ENCODE measurements around the gene VKORC1. TPM values are rescaled to one million over a fixed set of nuclear protein-coding genes. Genes with fewer than 3 reads are reported as not detected.

VKORC1 gene
- total RNA-seq, 3 donors from 2014 or later, result 62.8 to 63.8 (median 63.5) TPM

DNA sequence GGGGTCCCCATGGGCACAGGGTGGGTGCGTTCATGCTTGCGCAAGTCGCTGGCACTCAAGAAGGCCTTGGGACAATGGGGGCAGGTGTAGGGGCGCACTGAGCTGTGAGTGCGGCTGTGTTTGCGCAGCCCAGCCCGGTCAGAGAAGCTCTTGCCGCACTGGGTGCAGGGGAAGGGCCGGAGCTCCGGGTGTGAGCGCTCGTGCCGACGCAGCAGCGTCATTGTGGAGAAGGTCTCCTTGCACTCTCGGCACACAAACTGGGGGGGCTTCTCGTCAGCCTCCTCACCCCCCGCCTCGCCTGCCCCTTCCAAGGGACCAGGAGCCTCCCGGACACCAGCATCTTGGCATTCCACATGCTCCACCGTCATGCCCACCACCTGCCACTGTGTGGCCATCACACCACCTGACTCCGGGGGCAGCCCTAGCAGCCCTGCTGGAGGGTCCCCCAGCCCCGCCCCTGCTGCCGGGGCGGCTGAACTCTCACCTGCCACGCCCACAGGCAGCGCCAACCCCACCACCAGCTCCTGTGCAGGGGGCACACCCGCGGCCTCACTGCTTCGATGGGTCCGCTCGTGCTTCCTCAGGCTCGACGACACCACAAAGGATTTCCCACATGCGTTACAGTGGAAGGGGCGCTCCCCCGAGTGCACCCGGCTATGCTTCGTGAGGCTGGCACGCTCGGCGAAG is 33.3 kb downstream of the VKORC1 start:
- H3K4me1 Mint-ChIP-seq (ENCODE audit: low read depth), result peaks cover 31% of the 10 kb centered on the region
- ATAC-seq (no peak), DNase-seq (no peak)
- H3K9me3 Mint-ChIP-seq, result no peaks in the 10 kb centered on the region
- H3K36me3 Mint-ChIP-seq (ENCODE audit: insufficient read depth), result peaks cover 16% of the 10 kb centered on the region
- H3K4me3 Mint-ChIP-seq, result no peak overlapping the region
- H3K27me3 Mint-ChIP-seq (ENCODE audit: low read depth), result no peaks in the 10 kb centered on the region

- no peaks in the 10 kb centered on the region for H3K9me3 Mint-ChIP-seq
- DNase-seq (no peak), ATAC-seq (no peak)
- no peaks in the 10 kb centered on the region for H3K4me1 Mint-ChIP-seq (ENCODE audit: low read depth)
- H3K36me3 Mint-ChIP-seq (ENCODE audit: insufficient read depth), result peaks cover 9% of the 10 kb centered on the region
- H3K27me3 Mint-ChIP-seq (ENCODE audit: low read depth), result no peaks in the 10 kb centered on the region
- no peak overlapping the region for H3K4me3 Mint-ChIP-seq
Observed at GRCh38 chr16:31055613-31056012, 39.0 kb downstream of the VKORC1 start.

GRCh38 chr16:31052114-31052513 is 42.5 kb downstream of the VKORC1 start:
- H3K4me1 Mint-ChIP-seq (ENCODE audit: low read depth), result no peaks in the 10 kb centered on the region
- no peak for DNase-seq

GRCh38 chr16:31050280-31051030 is 44.1 kb downstream of the VKORC1 start:
- no peak for DNase-seq
- H3K4me1 Mint-ChIP-seq (ENCODE audit: low read depth), result no peaks in the 10 kb centered on the region
- no peaks in the 10 kb centered on the region for H3K27me3 Mint-ChIP-seq (ENCODE audit: low read depth)
- no peak for ATAC-seq
- no peak overlapping the region for H3K4me3 Mint-ChIP-seq
- no peaks in the 10 kb centered on the region for H3K36me3 Mint-ChIP-seq (ENCODE audit: insufficient read depth)
- no peaks in the 10 kb centered on the region for H3K9me3 Mint-ChIP-seq

More at GRCh38 chr16:31052114-31052513, 42.5 kb downstream of the VKORC1 start:
- Mint-ChIP-seq H3K27me3 (ENCODE audit: low read depth) (no peaks in the 10 kb centered on the region), H3K4me3 (no peak overlapping the region), H3K9me3 (no peaks in the 10 kb centered on the region), H3K36me3 (ENCODE audit: insufficient read depth) (no peaks in the 10 kb centered on the region)
- ATAC-seq, result peak in 1 of 2 donors; percentile 55

GRCh38 chr16:31043898-31044481 is 50.6 kb downstream of the VKORC1 start:
- H3K4me1 Mint-ChIP-seq (ENCODE audit: low read depth), result no peaks in the 10 kb centered on the region
- ATAC-seq, result no peak
- no peaks in the 10 kb centered on the region for H3K9me3 Mint-ChIP-seq

GRCh38 chr16:31043352-31043751 is 51.2 kb downstream of the VKORC1 start:
- Mint-ChIP-seq H3K27me3 (ENCODE audit: low read depth) (no peaks in the 10 kb centered on the region), H3K9me3 (no peaks in the 10 kb centered on the region), H3K36me3 (ENCODE audit: insufficient read depth) (peaks cover 17% of the 10 kb centered on the region), H3K4me1 (ENCODE audit: low read depth) (no peaks in the 10 kb centered on the region), H3K4me3 (no peak overlapping the region)
- DNase-seq (no peak), ATAC-seq (no peak)

More at GRCh38 chr16:31043898-31044481, 50.6 kb downstream of the VKORC1 start:
- peaks cover 11% of the 10 kb centered on the region for H3K36me3 Mint-ChIP-seq (ENCODE audit: insufficient read depth)
- no peaks in the 10 kb centered on the region for H3K27me3 Mint-ChIP-seq (ENCODE audit: low read depth)
- no peak overlapping the region for H3K4me3 Mint-ChIP-seq
- DNase-seq, result no peak

DNA sequence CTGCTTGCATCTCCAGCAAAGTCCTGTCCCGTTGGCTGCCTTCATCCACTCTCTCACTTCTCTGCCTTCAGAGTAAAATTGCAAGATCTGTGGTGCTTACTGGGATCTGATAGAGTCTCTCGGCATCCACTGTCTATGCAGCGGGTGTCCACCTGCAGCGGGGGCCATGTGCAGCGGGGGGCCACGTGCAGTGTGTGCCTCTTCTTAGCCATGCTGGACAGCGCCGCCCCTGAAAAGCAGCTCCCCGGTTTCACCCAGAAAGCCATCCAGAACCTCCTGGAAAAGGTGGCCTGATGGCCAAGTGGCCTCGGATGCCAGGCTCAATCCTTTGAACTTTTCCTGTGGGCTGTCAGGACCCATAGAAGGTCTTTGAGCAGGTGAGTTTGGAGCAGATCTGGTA is 51.7 kb downstream of the VKORC1 start:
- no peaks in the 10 kb centered on the region for H3K4me1 Mint-ChIP-seq (ENCODE audit: low read depth)
- no peak for ATAC-seq
- H3K4me3 Mint-ChIP-seq, result no peak overlapping the region
- no peaks in the 10 kb centered on the region for H3K27me3 Mint-ChIP-seq (ENCODE audit: low read depth)
- no peak for DNase-seq
- H3K9me3 Mint-ChIP-seq, result no peaks in the 10 kb centered on the region
- peaks cover 17% of the 10 kb centered on the region for H3K36me3 Mint-ChIP-seq (ENCODE audit: insufficient read depth)

Other genes with a start within 250 kb of the VKORC1 start
- gene BCL7C, start 200.7 kb downstream of the VKORC1 start, total RNA-seq, result 10 to 100 TPM; 22.1 to 24.8 (median 23.7) TPM
- gene CTF1, start 198.2 kb downstream of the VKORC1 start, total RNA-seq, result under 1 TPM; 0.18 to 0.33 (median 0.28) TPM
- 10 to 100 TPM; 25.8 to 31.3 (median 30.8) TPM for gene FBXL19, start 171.2 kb downstream of the VKORC1 start, total RNA-seq
- 1 to 10 TPM; 1.5 to 3.3 (median 2.8) TPM for gene ORAI3, start 145.7 kb downstream of the VKORC1 start, total RNA-seq
- gene SETD1A, start 137.0 kb downstream of the VKORC1 start, total RNA-seq, result 10 to 100 TPM; 39.3 to 49.0 (median 40.5) TPM
- 1 to 10 TPM; 1.2 to 2.0 (median 1.3) TPM for gene HSD3B7, start 109.6 kb downstream of the VKORC1 start, total RNA-seq
- under 1 TPM; 0.25 to 0.69 (median 0.43) TPM for gene STX1B, start 84.2 kb downstream of the VKORC1 start, total RNA-seq
- 10 to 100 TPM; 53.1 to 81.7 (median 63.8) TPM for gene STX4, start 61.2 kb downstream of the VKORC1 start, total RNA-seq
- 10 to 100 TPM; 18.1 to 19.4 (median 19.2) TPM for gene ZNF668, start 20.6 kb downstream of the VKORC1 start, total RNA-seq
- 10 to 100 TPM; 22.3 to 26.1 (median 22.7) TPM for gene ZNF646, start 20.4 kb downstream of the VKORC1 start, total RNA-seq
- gene PRSS53, start 5.9 kb downstream of the VKORC1 start, total RNA-seq, result 1 to 10 TPM; 4.6 to 5.6 (median 4.9) TPM
- gene BCKDK, start 13.6 kb upstream of the VKORC1 start, total RNA-seq, result 10 to 100 TPM; 41.9 to 46.5 (median 43.2) TPM
- gene KAT8, start 22.9 kb upstream of the VKORC1 start, total RNA-seq, result 10 to 100 TPM; 59.8 to 63.9 (median 61.9) TPM
- under 1 TPM; 0.11 to 0.58 (median 0.38) TPM for gene PRSS8, start 40.9 kb upstream of the VKORC1 start, total RNA-seq
- gene PRSS36, start 55.3 kb upstream of the VKORC1 start, total RNA-seq, result under 1 TPM in 2 of 3 donors, not detected in 1; 0.40 to 0.78 TPM
- 100 to 1,000 TPM; 783 to 850 (median 809) TPM for gene FUS, start 85.3 kb upstream of the VKORC1 start, total RNA-seq
- gene PYCARD, start 108.0 kb upstream of the VKORC1 start, total RNA-seq, result 1 to 10 TPM; 1.3 to 2.7 (median 2.5) TPM
- gene TRIM72, start 119.3 kb upstream of the VKORC1 start, total RNA-seq, result not detected
- gene PYDC1, start 122.3 kb upstream of the VKORC1 start, total RNA-seq, result not detected
- 1 to 10 TPM in 1 of 3 donors, under 1 TPM in 2; 0.90 to 1.8 (median 0.99) TPM for gene ITGAM, start 165.2 kb upstream of the VKORC1 start, total RNA-seq

Measured in activated T-cell treated with anti-CD3 and anti-CD28 coated beads, Interleukin-2, amount 50 U/mL, for 4 hours (primary cell).